SK-N-MC (cell line): Measurements from ENCODE around the gene AKAP13.

Experiments
- DNase-seq: peaks from one replicate; pipeline ENCODE4 v3.0.0-alpha.2; 2011; ENCODE audit warnings: low read depth, low spot score
- H3K27ac ChIP-seq: fragments of 200-600 bp; sonication (generic); 2 replicates; pipeline ENCODE4 v1.5.1; 2016; ENCODE audit warnings: mixed run types
- H3K36me3 ChIP-seq: fragments of 200-600 bp; sonication (generic); 2 replicates; pipeline ENCODE4 v1.6.1; 2017; ENCODE audit warnings: antibody characterized with exemption, low read length, mixed read lengths; ENCODE audit not compliant: insufficient read depth
- H3K4me3 ChIP-seq: fragments of 200-600 bp; sonication (generic); 2 replicates; pipeline ENCODE4 v1.5.1; 2016
- H3K9ac ChIP-seq: fragments of 200-600 bp; sonication (generic); 2 replicates; pipeline ENCODE4 v1.8.0; 2017; ENCODE audit warnings: mixed run types, mixed read lengths; ENCODE audit not compliant: insufficient read length
- H3K9me3 ChIP-seq: fragments of 200-600 bp; sonication (generic); 2 replicates; pipeline ENCODE4 v1.6.1; 2017; ENCODE audit warnings: low read depth, mild to moderate bottlenecking, antibody characterized with exemption, low read length, moderate library complexity, mixed read lengths
- EZH2 ChIP-seq: fragments of 200-600 bp; sonication (generic); IDR thresholded peaks from one replicate; pipeline ENCODE4 v1.6.1; 2017; ENCODE audit warnings: antibody characterized with exemption
- FOXP2 ChIP-seq: optimal IDR thresholded peaks from 2 replicates; pipeline ENCODE3; 2011; ENCODE audit warnings: mild to moderate bottlenecking, moderate library complexity; ENCODE audit not compliant: insufficient read depth; ENCODE audit errors: extremely low read length, control extremely low read depth
- POLR2AphosphoS5 ChIP-seq: IDR thresholded peaks from 2 replicates; pipeline ENCODE4 v1.6.1; 2012; ENCODE audit warnings: mild to moderate bottlenecking, low read depth, low read length, borderline replicate concordance

The AKAP13 gene

DNA sequence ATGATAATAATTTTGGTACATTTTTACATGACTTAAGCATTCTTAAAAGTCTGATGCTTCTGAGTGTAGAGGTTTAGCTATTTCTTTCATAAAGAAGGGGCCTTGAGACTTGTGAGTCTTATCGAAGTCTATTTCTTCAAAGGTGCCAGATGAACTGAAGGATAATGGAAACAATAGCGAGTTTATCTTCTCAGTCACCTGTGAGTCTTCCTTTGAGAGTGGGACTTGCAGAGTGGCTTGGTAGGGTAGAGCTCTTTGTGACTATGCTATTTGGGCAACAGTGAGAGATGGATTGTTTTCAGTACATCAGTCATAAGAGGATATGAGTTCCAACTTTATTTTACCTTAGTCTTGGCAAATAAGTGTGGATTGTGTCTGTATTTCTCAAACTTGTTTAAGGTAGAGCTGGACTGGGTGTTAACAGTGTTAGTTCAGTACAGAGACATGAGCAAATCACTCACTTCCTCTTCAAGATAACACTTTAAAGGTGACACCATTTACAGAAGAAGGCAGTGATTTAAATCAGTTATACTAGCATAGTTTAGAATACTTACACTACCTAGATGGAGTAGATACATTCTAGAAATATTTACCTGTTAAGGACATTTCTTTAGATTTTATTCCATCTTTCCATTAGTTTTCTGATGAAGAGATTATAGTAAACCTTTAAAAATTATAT lies 3.2 kb downstream of the AKAP13 start:
- DNase-seq = no peak
- no peak overlapping the region for H3K27ac ChIP-seq
- H3K36me3 ChIP-seq = peaks cover 4% of the 10 kb centered on the region; the same call in 1 of the 2 replicates
- TF ChIP-seq EZH2 = no peak
- TF ChIP-seq FOXP2 = no peak
- no peak for TF ChIP-seq POLR2AphosphoS5
- no peak overlapping the region for H3K9ac ChIP-seq
- H3K9me3 ChIP-seq = no peaks in the 10 kb centered on the region
- H3K4me3 ChIP-seq = no peak overlapping the region

DNA sequence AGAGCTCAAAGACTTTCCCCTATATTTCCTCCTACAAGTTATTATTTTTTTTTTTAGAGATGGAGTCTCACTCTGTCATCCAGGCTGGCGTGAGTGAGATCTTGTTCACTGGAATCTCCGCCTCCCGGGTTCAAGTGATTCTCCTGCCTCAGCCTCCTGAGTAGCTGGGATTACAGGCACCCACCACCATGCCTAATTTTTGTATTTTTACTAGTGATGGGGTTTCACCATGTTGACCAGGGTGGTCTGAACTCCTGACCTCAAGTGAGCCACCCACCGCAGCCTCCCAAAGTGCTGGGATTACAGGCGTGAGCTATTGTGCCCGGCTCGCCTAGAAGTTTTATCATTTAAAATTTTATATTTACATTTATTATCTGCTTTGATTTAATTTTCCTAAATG lies 5.9 kb downstream of the AKAP13 start:
- TF ChIP-seq EZH2 = no peak
- TF ChIP-seq POLR2AphosphoS5 = no peak
- TF ChIP-seq FOXP2 = no peak
- Histone ChIP-seq H3K27ac (no peak overlapping the region), H3K9me3 (no peaks in the 10 kb centered on the region), H3K36me3 (peaks cover 4% of the 10 kb centered on the region; the same call in 1 of the 2 replicates), H3K9ac (no peak overlapping the region), H3K4me3 (no peak overlapping the region)
- no peak for DNase-seq

DNA sequence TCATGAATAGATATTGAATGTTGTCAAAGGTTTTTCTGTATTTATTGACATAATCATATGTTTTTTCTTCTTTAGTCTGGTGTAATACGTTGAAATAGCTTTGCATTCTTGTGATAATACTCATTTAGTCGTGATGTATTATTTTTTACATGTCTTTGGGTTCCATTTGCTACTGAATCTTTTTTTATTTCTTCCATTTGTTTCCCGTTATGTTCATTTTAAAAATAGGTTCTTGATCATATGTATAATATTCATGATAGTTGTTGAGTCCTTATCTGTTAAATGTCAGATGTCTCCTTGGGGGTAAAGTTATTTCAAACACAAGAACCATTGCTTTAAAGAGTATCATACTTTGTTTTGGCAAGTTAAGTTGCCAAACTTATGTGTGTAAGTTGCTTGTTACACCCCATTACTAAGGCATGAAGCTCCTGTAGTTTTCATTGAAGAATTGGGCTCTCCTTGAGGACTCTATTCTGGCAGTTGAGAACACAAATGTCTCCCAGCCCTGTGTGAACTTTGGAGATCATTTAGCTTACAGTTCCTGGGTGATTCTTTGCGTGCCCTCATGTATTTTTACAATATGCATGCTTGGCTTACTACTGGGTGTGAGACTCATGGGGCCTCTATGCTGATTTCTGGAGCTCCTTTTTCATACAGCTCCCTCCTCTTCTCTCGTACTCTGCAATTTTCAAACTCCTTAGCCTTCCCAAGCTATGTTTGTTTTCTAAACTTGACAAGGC lies 8.3 kb downstream of the AKAP13 start:
- H3K9ac ChIP-seq = no peak overlapping the region
- H3K4me3 ChIP-seq = no peak overlapping the region
- no peak for DNase-seq
- H3K36me3 ChIP-seq = peaks cover 4% of the 10 kb centered on the region; the same call in 1 of the 2 replicates
- no peaks in the 10 kb centered on the region for H3K9me3 ChIP-seq
- TF ChIP-seq FOXP2 (no peak), POLR2AphosphoS5 (no peak), EZH2 (no peak)
- no peak overlapping the region for H3K27ac ChIP-seq

DNA sequence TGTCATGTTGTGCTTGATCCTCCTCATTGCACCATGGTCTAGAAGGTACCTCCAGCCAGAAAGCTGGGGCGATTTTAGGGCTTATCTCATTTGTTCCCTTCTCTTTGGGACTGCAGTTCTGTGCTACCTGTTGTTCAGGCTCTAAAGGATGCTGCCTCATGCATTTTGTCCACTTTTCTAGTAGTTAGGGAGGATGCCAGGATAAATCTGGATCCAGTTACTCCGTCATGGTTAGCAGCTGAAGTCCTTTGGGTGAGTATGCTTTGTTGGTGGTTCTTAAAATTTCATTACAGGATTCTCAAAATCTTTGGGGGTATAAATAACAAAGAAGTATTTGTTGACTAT lies 8.9 kb downstream of the AKAP13 start:
- H3K9ac ChIP-seq = no peak overlapping the region
- H3K4me3 ChIP-seq = no peak overlapping the region
- H3K9me3 ChIP-seq = no peaks in the 10 kb centered on the region
- DNase-seq = no peak
- H3K36me3 ChIP-seq = peaks cover 4% of the 10 kb centered on the region; the same call in 1 of the 2 replicates
- H3K27ac ChIP-seq = no peak overlapping the region
- TF ChIP-seq EZH2 (no peak), FOXP2 (no peak), POLR2AphosphoS5 (no peak)

DNA sequence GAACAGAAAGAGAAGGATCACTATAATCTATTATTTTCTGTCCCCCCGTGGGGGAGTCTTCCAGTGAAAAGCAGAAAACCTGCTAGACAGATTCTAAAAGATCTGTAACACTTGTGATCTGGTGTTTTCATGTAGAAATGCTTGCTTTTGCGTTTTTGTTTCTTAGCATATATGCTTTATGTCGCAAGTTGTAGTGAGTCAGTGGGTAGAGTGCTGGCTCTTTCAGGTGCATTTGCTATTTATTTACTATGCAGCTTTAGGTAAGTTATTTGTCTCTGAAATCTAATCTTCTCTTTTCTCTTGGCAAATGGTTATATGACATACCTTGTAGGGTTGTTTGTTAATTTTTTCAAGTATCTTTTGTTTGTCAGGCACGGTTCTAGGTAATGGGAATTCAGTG lies 9.4 kb downstream of the AKAP13 start:
- no peak overlapping the region for H3K4me3 ChIP-seq
- H3K9ac ChIP-seq = no peak overlapping the region
- H3K9me3 ChIP-seq = no peaks in the 10 kb centered on the region
- H3K27ac ChIP-seq = no peak overlapping the region
- no peak for DNase-seq
- peaks cover 4% of the 10 kb centered on the region; the same call in 1 of the 2 replicates for H3K36me3 ChIP-seq
- TF ChIP-seq POLR2AphosphoS5 (no peak), FOXP2 (no peak), EZH2 (no peak)

DNA sequence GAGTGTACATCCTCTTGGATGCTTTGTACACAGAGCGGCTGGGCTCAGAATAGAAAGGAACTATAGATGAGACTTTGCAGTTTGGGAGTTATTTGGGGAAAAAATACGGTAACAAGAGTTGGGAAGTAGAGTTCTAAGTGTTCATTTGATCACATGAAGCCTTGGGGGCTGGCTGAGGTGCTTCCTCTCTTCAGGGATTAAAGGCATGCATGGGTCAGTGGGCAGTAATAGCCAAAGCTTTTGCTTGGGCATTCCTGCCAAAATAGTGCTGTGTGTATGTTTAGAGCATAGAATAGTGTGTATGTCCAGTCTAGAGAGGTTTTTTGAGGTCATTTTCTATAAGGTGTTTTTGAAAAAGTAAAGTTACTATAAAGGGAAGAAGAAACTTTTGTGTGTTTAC lies 12.8 kb downstream of the AKAP13 start:
- Histone ChIP-seq H3K9ac (no peak overlapping the region), H3K4me3 (no peak overlapping the region), H3K27ac (no peak overlapping the region), H3K9me3 (no peaks in the 10 kb centered on the region), H3K36me3 (no peaks in the 10 kb centered on the region)
- DNase-seq = no peak
- TF ChIP-seq POLR2AphosphoS5 (no peak), FOXP2 (no peak), EZH2 (no peak)

DNA sequence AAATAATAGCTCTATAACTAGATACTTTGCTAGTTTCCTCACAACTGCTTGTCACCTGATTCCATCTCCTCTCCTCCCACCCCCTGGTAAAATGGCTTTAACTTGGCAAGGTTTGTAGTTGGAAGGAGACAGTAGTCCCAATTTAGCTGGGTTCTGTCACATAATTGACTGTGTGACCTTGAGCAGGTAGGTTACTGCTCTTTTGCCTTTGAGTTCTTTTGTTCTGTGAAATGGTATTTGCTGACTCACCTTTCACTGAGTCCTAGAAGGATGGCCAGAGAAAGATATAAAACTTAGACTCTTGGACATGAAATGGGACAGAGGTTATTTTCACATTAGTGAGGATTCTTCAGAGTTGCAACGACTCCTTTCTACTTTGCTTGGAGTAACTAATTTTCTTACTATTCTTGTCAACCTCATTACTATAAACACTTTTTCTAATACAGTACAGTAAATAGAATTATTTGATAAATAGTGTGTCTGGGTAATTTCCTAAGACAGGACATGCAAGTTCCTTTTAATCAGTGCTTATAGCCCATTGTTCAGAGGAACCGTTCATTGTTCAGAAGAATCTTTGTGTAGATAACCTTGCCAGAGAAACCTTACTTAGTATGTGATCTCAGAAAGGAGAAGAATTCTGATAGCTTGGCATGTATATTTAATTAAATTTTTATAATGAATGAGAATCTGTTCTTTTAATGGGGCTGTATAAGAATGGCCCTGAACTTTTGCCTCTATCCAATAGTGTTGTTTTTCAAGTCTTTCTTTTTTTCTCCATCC lies 14.3 kb downstream of the AKAP13 start:
- no peaks in the 10 kb centered on the region for H3K36me3 ChIP-seq
- H3K4me3 ChIP-seq = no peak overlapping the region
- H3K27ac ChIP-seq = no peak overlapping the region
- TF ChIP-seq EZH2 (no peak), POLR2AphosphoS5 (no peak), FOXP2 (no peak)
- H3K9ac ChIP-seq = no peak overlapping the region
- no peak for DNase-seq
- no peaks in the 10 kb centered on the region for H3K9me3 ChIP-seq

DNA sequence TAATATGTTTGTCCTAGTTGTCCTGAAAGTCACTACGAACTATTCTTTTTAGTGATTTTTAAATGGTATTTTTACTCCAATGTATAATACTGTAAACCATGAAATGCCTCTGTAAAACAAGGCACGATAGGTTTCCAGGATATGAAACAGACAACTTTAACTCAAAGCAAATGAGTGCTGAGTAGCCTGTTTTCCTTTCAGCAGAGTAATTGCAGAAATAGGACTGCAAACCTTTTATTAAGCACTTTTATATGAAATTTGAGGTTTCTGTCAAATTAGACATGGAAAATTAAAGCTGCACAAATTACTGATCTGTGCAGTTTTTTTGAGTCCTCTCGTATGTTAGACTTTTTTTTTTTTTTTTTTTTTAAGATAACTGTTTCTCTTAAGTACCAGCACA lies 16.2 kb downstream of the AKAP13 start:
- no peaks in the 10 kb centered on the region for H3K9me3 ChIP-seq
- DNase-seq = peak; percentile 84
- H3K4me3 ChIP-seq = peak overlapping the region; percentile 60
- H3K27ac ChIP-seq = peak overlapping the region; percentile 65; the same call in 1 of the 2 replicates
- no peak for TF ChIP-seq FOXP2
- TF ChIP-seq POLR2AphosphoS5 = peak; percentile 44; the same call in 1 of the 2 replicates
- no peak for TF ChIP-seq EZH2
- H3K36me3 ChIP-seq = no peaks in the 10 kb centered on the region
- no peak overlapping the region for H3K9ac ChIP-seq
